ENCODE results near the gene CDK5RAP2.

- no peak for TF ChIP-seq CTCF (IDR thresholded peaks at IDR 0.05)
- TF ChIP-seq POLR2A (IDR thresholded peaks at IDR 0.05), result no peak
- no peak for TF ChIP-seq EP300 (IDR thresholded peaks at IDR 0.05)
- TF ChIP-seq POLR2AphosphoS5 (IDR thresholded peaks at IDR 0.05), result no peak
Observed at GRCh38 chr9:120431268-120431667, 148.7 kb downstream of the CDK5RAP2 start.

All from sigmoid colon (tissue), 4 donors.